Naive thymus-derived CD8-positive, alpha-beta T cell (primary cell): Measurements from ENCODE around the gene ZFP36L1. TPM values are rescaled to one million over a fixed set of nuclear protein-coding genes. Genes with fewer than 3 reads are reported as not detected.

Experiments
- ATAC-seq, 2 donors: fragments of 150-1000 bp; cut with Tn5 transposase in 1 of 2; sonication (Bioruptor Pico), chemical (Tn5 transposase) in 1 of 2; 1 replicate in 1 of 2; 2 replicates in 1 of 2; pipeline ENCODE4 v1.10.0; 2021; ENCODE audit warnings: mild to moderate bottlenecking in 2 of 2, moderate library complexity in 2 of 2
- POLR2A ChIA-PET: fragments of 350-600 bp; sonication (Branson Sonifier 250); formaldehyde crosslinking; loops from one replicate; lab custom pipeline; 2021; ENCODE audit warnings: antibody characterized with exemption; lab: Charles Lee
- DNase-seq, 10 donors: peaks; one replicate each; pipeline versions ENCODE4 v3.0.0 to v3.0.0-alpha.2; 2020 to 2022
- H3K27ac Mint-ChIP-seq, 10 donors: one replicate each; pipeline ENCODE4 v1.8.0; 2020 to 2022; ENCODE audit warnings: mild to moderate bottlenecking in 10 of 10, mixed read lengths in 10 of 10, moderate library complexity in 4 of 10, inconsistent platforms in 1 of 10
- H3K27me3 Mint-ChIP-seq, 5 donors: one replicate each; pipeline ENCODE4 v1.8.0; 2021 to 2022; ENCODE audit warnings: mixed read lengths in 5 of 5
- H3K36me3 Mint-ChIP-seq, 3 donors: one replicate each; pipeline ENCODE4 v1.8.0; 2020 to 2022; ENCODE audit warnings: mixed read lengths in 3 of 3, mild to moderate bottlenecking in 2 of 3, inconsistent platforms in 1 of 3
- H3K4me1 Mint-ChIP-seq, 4 donors: one replicate each; pipeline ENCODE4 v1.8.0; 2021 to 2022; ENCODE audit warnings: mixed read lengths in 4 of 4
- H3K4me3 Mint-ChIP-seq, 10 donors: one replicate each; pipeline ENCODE4 v1.8.0; 2020 to 2022; ENCODE audit warnings: mild to moderate bottlenecking in 10 of 10, mixed read lengths in 10 of 10, moderate library complexity in 6 of 10, inconsistent platforms in 1 of 10
- H3K9me3 Mint-ChIP-seq, 9 donors: one replicate each; pipeline ENCODE4 v1.8.0; 2020 to 2022; ENCODE audit warnings: mixed read lengths in 9 of 9, mild to moderate bottlenecking in 3 of 9, inconsistent platforms in 1 of 9, moderate library complexity in 1 of 9
- polyA plus RNA-seq, 3 donors: library from polyadenylated mRNA; unstranded; fragments of 300-500 nt; fragmentation: Illumina TruSeq; gene quantifications; one replicate each; pipeline ENCODE4 v1.2.3, GENCODE V29; 2021
- total RNA-seq, 8 experiments: library from RNA in 2 of 8; stranded (reverse) in 2 of 8; gene quantifications; one replicate each; pipeline ENCODE4 v1.2.3 and lab custom pipeline; 2021 to 2026

Gene ZFP36L1
- total and polyA plus RNA-seq, 5 experiments from 2014 or later, result 122 to 222 (median 142) TPM

GRCh38 chr14:68756000-68756481 is 36.8 kb downstream of the ZFP36L1 start:
- DNase-seq, result no peak
- Mint-ChIP-seq H3K4me1 (peaks cover 14 to 42% (median 31%) of the 10 kb centered on the region in 4 donors), H3K27ac (peak overlapping the region in 1 of 10 donors; percentile 41), H3K9me3 (no peaks in the 10 kb centered on the region), H3K27me3 (peaks cover 0 to 2% (median 0%) of the 10 kb centered on the region in 5 donors), H3K36me3 (no peaks in the 10 kb centered on the region), H3K4me3 (no peak overlapping the region)
- ATAC-seq, result no peak
- POLR2A ChIA-PET, result interaction anchor here (1.5 kb wide), 1 partner anchor 24 kb away, joined by 5 read pairs; no protein-coding TSS in a partner anchor

GRCh38 chr14:68755016-68755353 is 37.9 kb downstream of the ZFP36L1 start:
- Mint-ChIP-seq H3K9me3 (no peaks in the 10 kb centered on the region), H3K4me1 (peaks cover 13 to 32% (median 26%) of the 10 kb centered on the region in 4 donors), H3K4me3 (no peak overlapping the region), H3K36me3 (no peaks in the 10 kb centered on the region), H3K27me3 (peaks cover 0 to 2% (median 0%) of the 10 kb centered on the region in 5 donors), H3K27ac (no peak overlapping the region)
- POLR2A ChIA-PET, result interaction anchor here (0.7 kb wide), 1 partner anchor 307 kb away, joined by 3 read pairs; no protein-coding TSS in a partner anchor
- no peak for DNase-seq
- no peak for ATAC-seq

- H3K27ac Mint-ChIP-seq, result no peak overlapping the region
- H3K4me3 Mint-ChIP-seq, result no peak overlapping the region
- DNase-seq, result no peak
- no peak for ATAC-seq
- no peaks in the 10 kb centered on the region for H3K9me3 Mint-ChIP-seq
- POLR2A ChIA-PET, result no interaction called here
- no peaks in the 10 kb centered on the region for H3K36me3 Mint-ChIP-seq
- H3K27me3 Mint-ChIP-seq, result peaks cover 0 to 2% (median 0%) of the 10 kb centered on the region in 5 donors
- peaks cover 10 to 27% (median 23%) of the 10 kb centered on the region in 4 donors for H3K4me1 Mint-ChIP-seq
Observed at GRCh38 chr14:68753690-68754089, 39.2 kb downstream of the ZFP36L1 start.

GRCh38 chr14:68752271-68753006 is 40.4 kb downstream of the ZFP36L1 start:
- Mint-ChIP-seq H3K27me3 (peaks cover 0 to 2% (median 0%) of the 10 kb centered on the region in 5 donors), H3K9me3 (no peaks in the 10 kb centered on the region), H3K4me1 (peaks cover 11 to 24% (median 16%) of the 10 kb centered on the region in 4 donors), H3K27ac (peak overlapping the region in 1 of 10 donors; percentile 79), H3K4me3 (no peak overlapping the region), H3K36me3 (no peaks in the 10 kb centered on the region)
- ATAC-seq (no peak), DNase-seq (no peak)
- POLR2A ChIA-PET, result interaction anchor here (0.5 to 0.9 kb wide), 2 partner anchors 30 to 296 kb away, joined by 3 to 4 read pairs; no protein-coding TSS in a partner anchor

GRCh38 chr14:68749487-68750475 is 43.1 kb downstream of the ZFP36L1 start:
- peaks cover 0 to 1% (median 0%) of the 10 kb centered on the region in 5 donors for H3K27me3 Mint-ChIP-seq
- POLR2A ChIA-PET, result no interaction called here
- ATAC-seq (no peak), DNase-seq (no peak)
- no peak overlapping the region for H3K27ac Mint-ChIP-seq
- peaks cover 0 to 14% (median 11%) of the 10 kb centered on the region in 4 donors for H3K4me1 Mint-ChIP-seq
- no peak overlapping the region for H3K4me3 Mint-ChIP-seq
- H3K36me3 Mint-ChIP-seq, result no peaks in the 10 kb centered on the region
- no peaks in the 10 kb centered on the region for H3K9me3 Mint-ChIP-seq

- ATAC-seq (no peak), DNase-seq (no peak)
- H3K27me3 Mint-ChIP-seq, result peaks cover 0 to 6% (median 0%) of the 10 kb centered on the region in 5 donors
- H3K27ac Mint-ChIP-seq, result no peak overlapping the region
- no peaks in the 10 kb centered on the region for H3K9me3 Mint-ChIP-seq
- H3K36me3 Mint-ChIP-seq, result no peaks in the 10 kb centered on the region
- peaks cover 2 to 14% (median 7%) of the 10 kb centered on the region in 4 donors for H3K4me1 Mint-ChIP-seq
- POLR2A ChIA-PET, result interaction anchor here (0.6 to 0.9 kb wide), 2 partner anchors 121 to 458 kb away, joined by 3 read pairs; no protein-coding TSS in a partner anchor
- no peak overlapping the region for H3K4me3 Mint-ChIP-seq
Observed at GRCh38 chr14:68748691-68749090, 44.2 kb downstream of the ZFP36L1 start.

GRCh38 chr14:68748260-68748659 is 44.6 kb downstream of the ZFP36L1 start:
- H3K4me1 Mint-ChIP-seq, result peaks cover 3 to 14% (median 7%) of the 10 kb centered on the region in 4 donors
- H3K4me3 Mint-ChIP-seq, result no peak overlapping the region
- no peaks in the 10 kb centered on the region for H3K36me3 Mint-ChIP-seq
- POLR2A ChIA-PET, result interaction anchor here (0.6 to 0.9 kb wide), 2 partner anchors 120 to 457 kb away, joined by 3 read pairs; no protein-coding TSS in a partner anchor
- peaks cover 0 to 6% (median 0%) of the 10 kb centered on the region in 5 donors for H3K27me3 Mint-ChIP-seq
- H3K27ac Mint-ChIP-seq, result peak overlapping the region in 1 of 10 donors; percentile 9
- H3K9me3 Mint-ChIP-seq, result no peaks in the 10 kb centered on the region
- DNase-seq (no peak), ATAC-seq (no peak)

GRCh38 chr14:68747393-68747792 is 45.5 kb downstream of the ZFP36L1 start:
- DNase-seq, result no peak
- peak overlapping the region in 2 of 10 donors; percentile 9 to 72 for H3K27ac Mint-ChIP-seq
- H3K27me3 Mint-ChIP-seq, result peaks cover 0 to 6% (median 0%) of the 10 kb centered on the region in 5 donors
- no peak overlapping the region for H3K4me3 Mint-ChIP-seq
- peaks cover 4 to 12% (median 10%) of the 10 kb centered on the region in 4 donors for H3K4me1 Mint-ChIP-seq
- H3K36me3 Mint-ChIP-seq, result no peaks in the 10 kb centered on the region
- no peaks in the 10 kb centered on the region for H3K9me3 Mint-ChIP-seq
- POLR2A ChIA-PET, result no interaction called here
- no peak for ATAC-seq

GRCh38 chr14:68744613-68745012 is 48.3 kb downstream of the ZFP36L1 start:
- H3K9me3 Mint-ChIP-seq, result peaks cover 0 to 3% (median 0%) of the 10 kb centered on the region in 9 donors
- peaks cover 4 to 28% (median 10%) of the 10 kb centered on the region in 4 donors for H3K4me1 Mint-ChIP-seq
- ATAC-seq (no peak), DNase-seq (no peak)
- no peak overlapping the region for H3K4me3 Mint-ChIP-seq
- POLR2A ChIA-PET, result no interaction called here
- peak overlapping the region in 1 of 10 donors; percentile 6 for H3K27ac Mint-ChIP-seq
- peaks cover 0 to 6% (median 0%) of the 10 kb centered on the region in 5 donors for H3K27me3 Mint-ChIP-seq
- no peaks in the 10 kb centered on the region for H3K36me3 Mint-ChIP-seq

- peaks cover 0 to 3% (median 0%) of the 10 kb centered on the region in 9 donors for H3K9me3 Mint-ChIP-seq
- peaks cover 0 to 6% (median 0%) of the 10 kb centered on the region in 5 donors for H3K27me3 Mint-ChIP-seq
- peak overlapping the region in 1 of 10 donors; percentile 35 for H3K27ac Mint-ChIP-seq
- H3K36me3 Mint-ChIP-seq, result no peaks in the 10 kb centered on the region
- peak overlapping the region in 1 of 10 donors; percentile 32 for H3K4me3 Mint-ChIP-seq
- POLR2A ChIA-PET, result interaction anchor here (0.7 kb wide), 1 partner anchor 776 kb away, joined by 4 read pairs; no protein-coding TSS in a partner anchor
- H3K4me1 Mint-ChIP-seq, result peaks cover 0 to 28% (median 7%) of the 10 kb centered on the region in 4 donors
- peak in 1 of 2 donors; percentile 72 for ATAC-seq
- peak in 1 of 10 donors; percentile 14 for DNase-seq
Observed at GRCh38 chr14:68741839-68742470, 50.9 kb downstream of the ZFP36L1 start.

- DNase-seq (no peak), ATAC-seq (no peak)
- peaks cover 0 to 3% (median 0%) of the 10 kb centered on the region in 9 donors for H3K9me3 Mint-ChIP-seq
- H3K27me3 Mint-ChIP-seq, result peaks cover 0 to 6% (median 0%) of the 10 kb centered on the region in 5 donors
- H3K4me1 Mint-ChIP-seq, result peaks cover 5 to 29% (median 7%) of the 10 kb centered on the region in 4 donors
- H3K4me3 Mint-ChIP-seq, result no peak overlapping the region
- POLR2A ChIA-PET, result interaction anchor here (0.7 kb wide), 1 partner anchor 776 kb away, joined by 4 read pairs; no protein-coding TSS in a partner anchor
- H3K27ac Mint-ChIP-seq, result peak overlapping the region in 1 of 10 donors; percentile 35
- H3K36me3 Mint-ChIP-seq, result no peaks in the 10 kb centered on the region
Observed at GRCh38 chr14:68741477-68741791, 51.4 kb downstream of the ZFP36L1 start.
